NOMO-1 treated with dmso at 0.1 percent for 144 hours (cell line): ENCODE data around the gene USP36.
"Not testable (repeated sequence)": the region's sequence is repeated elsewhere in the genome, so short reads cannot be mapped to it uniquely, and the experiment has no call there.

Source experiments
- DNase-seq: peaks from one replicate; lab custom pipeline; 2025; ENCODE audit not compliant: unreplicated experiment; lab: John Stamatoyannopoulos, UW

Gene USP36

GRCh38 chr17:78872486-78872885 lies 31.9 kb upstream of the USP36 start:
- DNase-seq: no peak

- no peak for DNase-seq
Measured at GRCh38 chr17:78870621-78871020, 30.0 kb upstream of the USP36 start.

- no peak for DNase-seq
Measured at GRCh38 chr17:78868391-78868790, 27.8 kb upstream of the USP36 start.

DNA sequence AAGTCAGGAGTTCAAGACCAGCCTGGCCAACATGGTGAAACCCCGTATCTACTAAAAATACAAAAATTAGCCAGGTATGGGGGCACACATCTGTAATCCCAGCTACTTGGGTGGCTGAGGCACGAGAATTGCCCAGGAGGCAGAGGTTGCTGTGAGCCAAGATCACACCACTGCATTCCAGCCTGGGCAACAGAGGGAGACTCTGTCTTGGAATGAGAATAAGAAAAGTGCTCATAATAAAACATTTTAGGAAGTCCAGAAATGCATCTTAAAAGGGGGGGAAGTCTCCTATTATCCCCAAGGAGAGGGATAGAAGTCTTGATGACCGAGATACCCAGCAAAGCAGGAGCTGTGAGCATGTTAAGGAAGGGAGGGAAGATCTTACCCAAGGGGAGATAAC lies 26.4 kb upstream of the USP36 start:
- not testable (repeated sequence) for DNase-seq

DNA sequence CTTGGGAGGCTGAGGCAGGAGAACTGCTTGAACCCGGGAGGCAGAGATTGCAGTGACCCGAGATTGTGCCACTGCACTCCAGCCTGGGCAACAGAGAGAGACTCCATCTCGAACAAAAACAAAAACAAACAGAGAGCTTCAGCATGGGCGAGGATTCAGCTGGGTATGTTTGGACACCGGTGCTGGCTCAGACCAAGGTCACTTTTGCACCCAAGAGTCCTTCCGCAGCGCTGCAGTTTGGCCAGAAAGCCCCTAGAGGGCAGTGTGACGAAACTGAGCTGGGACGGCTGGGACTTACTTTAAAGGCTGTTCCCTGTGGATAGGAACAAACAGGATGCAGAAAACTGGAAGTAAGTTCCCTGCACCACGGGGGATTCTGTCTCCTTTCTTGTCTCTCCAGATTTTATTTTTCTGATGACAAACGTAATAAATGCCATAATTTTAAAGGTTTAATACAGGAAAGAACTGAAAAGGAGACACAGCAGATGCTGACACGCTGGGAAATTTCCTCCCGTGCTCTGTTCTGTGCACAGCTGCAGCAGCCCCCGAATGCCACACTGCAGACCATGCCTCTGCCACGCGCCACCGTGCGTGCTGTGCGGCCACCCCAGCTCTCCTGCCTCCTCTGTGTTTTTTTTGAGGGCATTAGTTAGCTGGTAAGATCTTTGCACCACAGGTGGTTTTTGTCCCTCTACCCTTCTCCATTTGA lies 25.2 kb upstream of the USP36 start:
- DNase-seq: no peak

DNA sequence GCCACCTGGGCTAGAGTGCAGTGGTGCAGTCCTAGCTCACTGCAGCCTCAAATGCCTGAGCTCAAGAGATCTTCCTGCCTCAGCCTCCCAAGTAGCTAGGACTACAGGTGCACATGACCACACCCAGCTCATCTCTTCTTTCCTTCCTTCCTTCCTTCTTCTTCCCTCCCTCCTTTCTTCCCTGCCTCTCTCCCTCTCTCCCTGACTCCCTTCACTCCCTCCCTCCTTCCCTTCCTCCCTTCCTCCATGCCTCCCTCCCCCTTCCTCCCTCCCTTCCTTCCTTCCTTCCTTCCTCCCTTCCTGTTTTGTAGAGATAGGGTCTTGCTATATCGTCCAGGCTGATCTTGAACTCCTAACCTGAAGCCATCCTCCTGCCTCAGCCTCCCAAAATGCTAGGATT lies 23.5 kb upstream of the USP36 start:
- no peak for DNase-seq

DNA sequence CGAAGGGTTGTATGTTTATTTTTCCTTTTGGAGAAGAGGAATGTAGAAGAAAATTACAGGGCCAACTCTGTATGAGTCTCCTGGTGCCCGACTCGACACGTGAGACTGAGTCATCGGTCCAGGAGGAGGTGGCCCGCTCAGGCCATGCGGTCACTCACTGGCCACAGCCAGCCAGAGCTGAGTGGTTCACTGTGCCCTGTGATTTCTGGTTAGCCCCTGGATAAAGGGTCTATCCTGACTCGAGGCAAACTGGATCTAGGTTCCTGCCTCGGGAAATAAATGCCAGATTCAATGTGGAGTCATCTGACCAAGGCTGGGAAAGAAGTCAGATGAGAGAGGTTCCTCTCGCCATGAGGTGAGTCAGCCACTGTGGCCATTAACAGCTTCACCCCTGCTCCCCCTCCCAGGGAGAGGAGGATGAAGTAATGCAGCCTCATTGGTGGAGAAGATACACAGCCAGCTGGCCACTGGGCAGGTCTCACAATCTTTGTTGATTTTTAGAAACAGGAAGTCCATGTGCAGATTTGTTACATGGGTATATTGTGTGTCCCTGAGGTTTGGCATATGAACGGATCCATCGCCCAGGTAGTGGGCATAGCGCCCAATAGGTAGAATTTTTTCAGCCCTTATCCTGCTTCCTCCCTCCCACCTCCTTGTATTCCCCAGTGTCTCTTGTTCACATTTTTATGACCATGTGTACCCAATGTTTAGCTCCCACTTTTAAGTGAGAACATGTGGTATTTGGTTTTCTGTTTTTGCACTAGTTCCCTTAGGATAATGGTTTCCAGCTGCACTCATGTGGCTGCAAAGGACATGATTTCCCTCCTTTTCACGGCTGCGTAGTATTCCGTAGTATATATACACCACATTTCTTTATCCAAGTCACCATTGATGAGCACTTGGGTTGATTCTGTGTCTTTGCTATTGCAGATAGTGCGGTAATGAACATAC lies 21.7 kb upstream of the USP36 start:
- DNase-seq: peak; percentile 53

GRCh38 chr17:78861229-78861628 lies 20.6 kb upstream of the USP36 start:
- no peak for DNase-seq

DNA sequence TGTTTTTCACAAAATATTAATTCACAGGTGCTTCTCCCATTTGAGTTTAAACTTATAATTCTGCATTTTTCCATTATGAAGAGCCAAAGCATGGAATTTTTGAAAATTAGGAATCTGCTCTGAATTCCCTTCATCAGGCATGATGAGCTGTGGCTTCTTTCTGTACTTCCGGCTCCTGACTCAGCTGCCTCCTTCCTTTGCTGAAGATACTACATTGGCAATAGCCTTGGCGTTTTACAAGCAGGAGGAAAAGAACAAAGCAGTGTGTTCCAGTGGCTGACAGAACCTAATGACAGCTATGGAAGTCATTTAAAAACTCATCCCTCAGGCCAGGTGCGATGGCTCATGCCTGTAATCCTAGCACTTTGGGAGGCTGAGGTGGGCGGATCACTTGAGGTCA lies 18.4 kb upstream of the USP36 start:
- DNase-seq: no peak

- no peak for DNase-seq
Measured at GRCh38 chr17:78857266-78857665, 16.7 kb upstream of the USP36 start.

DNA sequence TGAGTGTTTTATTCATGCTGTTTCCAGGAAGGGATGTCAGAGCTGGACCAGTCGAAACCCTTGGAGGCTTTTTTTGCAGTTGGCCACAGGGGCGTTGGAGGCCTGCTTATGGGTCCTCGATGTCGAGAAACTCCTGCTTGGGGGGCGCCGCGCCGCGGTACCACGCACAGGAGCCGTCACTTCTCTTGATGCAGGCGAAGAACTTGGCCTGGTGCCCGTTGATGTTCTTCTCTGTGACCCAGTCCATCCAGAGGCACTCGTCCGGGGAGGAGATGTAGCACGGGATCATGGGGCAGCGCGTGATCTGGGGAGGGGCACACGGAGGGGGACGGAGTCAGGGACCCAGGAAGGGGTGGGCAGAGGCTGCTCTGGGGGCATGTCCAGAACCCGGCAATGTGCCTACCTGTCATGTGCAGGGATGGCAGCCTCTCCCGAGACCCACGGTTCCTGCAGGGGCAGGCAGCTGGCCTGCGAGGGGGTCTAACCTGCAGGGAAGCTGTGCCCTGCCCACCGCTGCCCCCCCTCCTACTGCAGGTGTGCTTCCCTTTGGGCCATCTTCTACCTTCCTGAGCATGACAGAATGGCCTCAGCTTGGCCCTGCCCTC lies 15.0 kb upstream of the USP36 start:
- no peak for DNase-seq

DNA sequence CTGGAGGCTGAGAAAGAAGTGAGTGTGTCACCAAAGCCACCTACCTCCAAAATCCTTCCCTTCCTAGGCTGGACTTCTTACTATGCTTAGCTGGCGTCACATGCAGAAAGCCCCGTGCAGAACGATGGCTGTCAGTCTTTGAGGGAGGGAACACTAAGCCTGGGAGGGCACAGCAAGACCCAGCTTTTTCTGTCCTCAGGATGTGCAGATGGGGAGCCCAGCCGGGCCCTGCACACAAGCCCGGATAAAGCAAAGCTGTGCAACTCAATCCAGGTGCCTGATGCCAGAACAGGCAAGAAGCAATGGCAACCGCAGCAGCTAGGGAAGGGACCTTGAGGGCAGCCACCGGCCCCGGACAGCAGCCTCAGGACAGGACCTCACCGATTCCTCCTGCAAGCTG lies 13.9 kb upstream of the USP36 start:
- no peak for DNase-seq

- no peak for DNase-seq
Measured at GRCh38 chr17:78853926-78854394, 13.3 kb upstream of the USP36 start.

GRCh38 chr17:78852709-78853121 lies 12.1 kb upstream of the USP36 start:
- DNase-seq: no peak

DNA sequence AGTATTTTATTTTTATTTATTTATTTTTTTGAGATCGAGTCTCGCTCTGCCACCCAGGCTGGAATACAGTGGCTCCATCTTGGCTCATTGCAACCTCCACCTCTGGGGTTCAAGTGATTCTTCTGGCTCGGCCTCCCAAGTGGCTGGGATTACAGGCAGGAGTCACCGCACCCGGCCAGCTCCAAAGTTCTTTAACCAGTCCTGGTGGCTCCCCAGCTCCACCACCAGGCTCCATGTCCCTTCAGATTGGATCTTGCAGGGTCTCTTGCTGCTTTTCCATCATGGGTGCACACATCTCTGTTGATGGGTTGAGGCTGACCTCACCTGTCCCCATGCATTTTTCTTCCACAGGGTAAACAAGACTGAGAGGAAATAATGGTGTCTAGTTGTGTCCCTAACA lies 8.4 kb upstream of the USP36 start:
- DNase-seq: no peak

GRCh38 chr17:78847052-78847451 lies 6.4 kb upstream of the USP36 start:
- no peak for DNase-seq

- no peak for DNase-seq
Measured at GRCh38 chr17:78844301-78845005, 3.8 kb upstream of the USP36 start.

- no peak for DNase-seq
Measured at GRCh38 chr17:78842881-78843565, 2.4 kb upstream of the USP36 start.

- DNase-seq: no peak
Measured at GRCh38 chr17:78840530-78840779, 159 bp downstream of the USP36 start.

DNA sequence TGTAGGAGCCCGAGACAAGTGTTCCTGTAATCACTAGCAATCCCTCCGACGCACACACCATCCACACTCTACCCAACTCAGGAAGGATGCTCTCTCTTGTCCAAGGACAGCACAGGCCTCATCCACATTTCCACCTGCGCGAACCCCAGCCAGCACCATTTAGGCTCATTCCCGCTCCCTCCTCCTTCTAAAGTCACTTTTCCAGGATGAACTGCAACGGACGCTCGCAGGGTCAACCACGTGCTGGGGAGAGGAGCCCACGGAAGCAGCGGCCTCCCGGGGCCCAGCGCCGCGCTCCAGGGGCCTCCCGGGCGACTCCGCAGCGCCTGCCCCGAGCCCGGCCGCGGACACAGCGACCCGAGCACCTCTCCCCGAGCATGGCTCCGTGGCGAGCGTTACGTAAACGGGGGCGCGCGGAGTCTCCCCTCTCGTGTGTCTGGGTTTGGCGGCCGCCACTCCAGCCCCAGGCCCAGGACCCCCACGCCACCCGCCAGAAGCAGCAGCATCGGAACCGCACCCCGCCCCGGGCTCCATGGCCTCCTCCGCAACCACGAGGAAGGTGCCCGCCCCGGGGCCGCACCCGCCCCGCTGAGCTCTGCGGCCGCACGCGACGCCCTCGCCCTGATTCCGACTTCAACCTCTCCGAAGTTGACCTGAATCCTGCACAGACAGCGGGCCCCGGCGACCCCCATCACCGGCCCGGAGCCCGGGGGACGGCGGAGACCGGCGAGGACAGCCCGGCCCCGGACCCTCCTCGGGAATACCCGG lies 668 bp downstream of the USP36 start:
- DNase-seq: no peak
